GM18870 (cell line): Measurements from ENCODE around the gene CASK.
"Not testable (repeated sequence)": the region's sequence is repeated elsewhere in the genome, so short reads cannot be mapped to it uniquely, and the experiment has no call there.

ENCODE experiments used
- ATAC-seq: cut with Tn5 transposase; IDR thresholded peaks from one replicate; pipeline ENCODE4 v1.9.1; 2021; ENCODE audit warnings: moderate library complexity; ENCODE audit not compliant: unreplicated experiment

CASK gene

DNA sequence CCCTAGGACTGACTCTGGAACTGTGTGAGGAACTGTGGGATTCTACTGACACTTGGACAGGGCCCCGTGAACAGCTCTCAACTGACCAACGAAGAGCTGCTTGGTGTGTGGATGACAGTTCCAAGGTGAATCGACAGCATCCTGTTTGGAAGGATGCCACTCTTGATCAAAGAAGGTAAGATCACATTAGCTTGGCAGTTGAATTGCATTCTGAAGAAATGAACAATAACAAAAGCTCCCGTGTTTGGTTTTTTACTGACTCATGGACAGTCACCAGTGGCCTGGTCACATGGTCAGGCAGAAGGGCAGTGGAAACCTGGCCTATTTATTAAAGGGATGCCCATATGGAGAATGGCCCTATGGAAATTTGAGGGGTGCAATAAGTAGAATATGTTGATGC lies 267.7 kb downstream of the CASK start:
- no peak for ATAC-seq

DNA sequence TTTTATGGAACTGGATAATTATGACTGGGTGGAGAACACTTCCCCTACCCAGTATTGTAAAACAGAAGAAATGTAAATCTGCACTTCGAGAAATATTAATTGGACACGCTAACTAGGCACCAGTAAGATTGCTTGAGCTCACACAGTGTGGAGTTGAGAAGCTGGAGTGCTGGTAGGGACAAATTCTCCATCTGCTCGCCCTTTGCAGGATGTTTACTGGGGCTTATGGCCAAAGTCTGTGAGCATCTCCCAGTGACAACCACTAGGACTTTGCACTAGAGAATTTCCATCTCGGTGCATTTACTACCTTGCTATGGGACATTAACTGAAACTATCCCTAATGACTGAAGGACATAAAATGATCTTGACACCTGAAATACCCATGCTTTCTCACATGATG lies 268.3 kb downstream of the CASK start:
- no peak for ATAC-seq

DNA sequence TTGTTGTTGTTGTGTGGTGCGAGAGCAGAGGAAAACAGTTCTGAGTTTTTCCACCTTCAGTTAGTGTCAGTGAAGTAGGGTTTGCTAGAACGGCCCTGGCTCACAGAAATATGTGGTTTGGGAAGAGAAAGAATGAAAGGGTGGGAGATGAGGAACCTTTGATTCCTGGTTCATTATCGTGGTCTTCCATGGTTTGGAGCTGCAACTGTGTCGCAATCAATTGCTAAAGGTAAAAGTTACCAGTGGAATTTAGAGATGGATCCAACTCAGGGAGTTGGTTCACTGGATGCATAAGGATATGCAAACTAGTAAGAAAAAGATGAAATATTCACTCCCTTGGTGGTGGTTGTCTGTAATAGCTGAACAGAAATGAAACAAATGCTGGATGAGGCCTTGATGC lies 270.2 kb downstream of the CASK start:
- no peak for ATAC-seq

DNA sequence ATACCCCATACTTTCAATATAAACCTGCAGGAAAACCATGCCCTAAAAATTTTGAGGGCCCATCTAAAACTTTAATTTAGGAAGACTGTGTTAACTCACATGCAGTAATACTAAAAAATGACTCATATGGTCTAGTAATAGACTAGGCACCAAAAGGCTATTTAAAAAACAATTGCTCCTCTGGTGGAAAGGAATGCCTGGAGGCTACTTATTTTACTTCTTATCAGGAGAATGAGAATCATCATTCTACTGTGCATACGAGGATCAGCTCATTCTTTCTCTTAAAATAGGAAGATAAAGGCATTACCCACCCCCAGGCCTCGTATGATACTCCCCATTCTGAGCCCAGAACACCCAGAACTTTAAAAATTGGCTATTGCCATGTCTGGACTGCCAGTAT lies 277.2 kb downstream of the CASK start:
- ATAC-seq: not testable (repeated sequence)

DNA sequence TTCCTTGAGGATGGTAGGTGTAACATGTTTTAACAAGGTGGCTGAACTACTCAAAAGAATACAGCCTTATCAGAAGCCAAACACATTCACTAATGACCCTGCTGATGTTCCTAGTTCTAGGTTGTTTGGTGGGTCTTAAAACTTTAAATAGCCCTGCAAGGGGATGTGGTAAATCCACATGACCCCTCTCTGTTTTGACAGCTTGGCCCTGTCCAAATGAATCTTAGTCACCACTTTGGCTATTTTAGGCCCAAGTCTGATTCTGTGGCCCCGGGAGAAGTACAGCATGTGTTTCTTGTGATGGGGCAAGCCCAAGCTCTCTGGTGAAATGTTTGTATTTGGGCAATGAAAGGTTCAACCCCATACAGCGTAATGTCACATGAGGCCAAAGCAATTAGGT lies 289.1 kb downstream of the CASK start:
- no peak for ATAC-seq

DNA sequence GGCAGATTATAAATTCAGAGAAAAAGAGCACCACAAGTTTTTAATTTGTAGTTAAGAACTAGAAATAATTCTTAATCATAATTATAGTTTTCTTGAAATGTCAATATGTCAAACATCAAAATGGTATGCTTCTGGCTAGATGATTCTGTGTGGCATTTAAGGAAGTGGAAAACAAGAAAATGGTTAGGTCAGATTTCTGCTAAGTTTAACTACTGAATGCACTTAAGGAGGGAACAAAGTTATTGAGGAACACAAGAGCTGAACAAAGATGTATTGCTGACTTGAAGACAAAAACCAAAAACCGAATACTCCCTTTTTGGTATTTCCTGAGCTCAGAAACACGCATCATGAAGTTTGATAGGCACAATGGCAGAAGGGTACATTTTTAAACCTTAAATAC lies 293.3 kb downstream of the CASK start:
- ATAC-seq: no peak

DNA sequence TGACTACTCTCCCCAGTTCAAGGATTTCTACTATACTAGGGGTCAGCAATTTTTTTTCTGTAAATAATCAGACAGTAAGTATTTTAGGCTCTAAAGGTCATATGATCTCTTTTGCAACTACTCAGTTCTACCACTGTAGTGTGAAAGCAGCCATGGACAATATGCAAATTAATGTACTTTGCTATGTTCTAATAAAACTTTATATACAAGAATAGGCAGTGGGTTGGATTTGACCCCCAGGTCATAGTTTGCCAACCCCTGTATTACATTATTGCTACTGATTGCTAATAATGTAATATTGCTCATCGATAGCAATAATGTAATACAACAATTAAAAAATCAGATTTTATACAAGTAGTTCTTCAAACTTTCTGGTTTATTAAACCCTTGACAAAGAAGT lies 293.8 kb downstream of the CASK start:
- no peak for ATAC-seq

DNA sequence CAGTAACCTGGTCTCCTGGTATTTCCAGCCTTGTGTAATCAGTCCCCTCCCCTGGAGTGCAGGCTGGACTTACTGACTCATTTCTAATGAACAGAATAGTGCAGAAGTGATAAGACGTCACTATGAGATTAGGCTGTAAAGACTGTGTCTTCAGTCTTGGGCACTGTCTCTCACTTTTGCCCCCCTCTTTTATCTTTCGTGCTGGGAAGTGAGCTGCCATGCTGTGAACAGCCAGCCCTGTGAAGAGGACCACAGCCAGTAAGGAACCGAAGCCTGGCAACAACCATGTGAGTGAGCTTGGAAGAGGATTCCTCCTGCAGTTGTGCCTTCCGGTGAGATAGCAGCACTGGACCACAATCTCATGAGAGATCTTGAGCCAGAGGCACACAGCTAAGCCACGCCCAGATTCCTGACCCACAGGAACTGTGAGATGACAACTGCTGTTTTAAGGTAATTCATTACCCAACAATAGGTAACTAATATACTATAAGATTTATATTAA lies 302.1 kb downstream of the CASK start:
- ATAC-seq: no peak

DNA sequence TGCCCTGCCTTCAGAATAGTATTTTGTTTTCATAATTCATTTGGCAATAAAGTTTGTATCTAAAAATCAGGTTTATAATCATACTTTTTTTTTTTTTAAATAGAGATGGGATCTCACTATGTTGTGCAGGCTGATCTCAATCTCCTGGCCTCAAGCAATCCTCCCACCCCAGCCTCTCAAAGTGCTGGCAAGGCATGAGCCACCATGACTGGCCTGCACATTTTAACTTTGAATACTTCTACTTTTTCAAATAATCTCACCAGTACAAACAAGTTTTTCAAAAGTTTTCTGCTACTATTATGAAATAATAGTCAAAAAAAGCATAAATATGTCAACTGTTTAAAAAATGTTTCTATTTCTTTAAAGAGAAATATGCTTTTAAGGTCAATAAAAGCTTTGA lies 304.1 kb downstream of the CASK start:
- ATAC-seq: no peak

DNA sequence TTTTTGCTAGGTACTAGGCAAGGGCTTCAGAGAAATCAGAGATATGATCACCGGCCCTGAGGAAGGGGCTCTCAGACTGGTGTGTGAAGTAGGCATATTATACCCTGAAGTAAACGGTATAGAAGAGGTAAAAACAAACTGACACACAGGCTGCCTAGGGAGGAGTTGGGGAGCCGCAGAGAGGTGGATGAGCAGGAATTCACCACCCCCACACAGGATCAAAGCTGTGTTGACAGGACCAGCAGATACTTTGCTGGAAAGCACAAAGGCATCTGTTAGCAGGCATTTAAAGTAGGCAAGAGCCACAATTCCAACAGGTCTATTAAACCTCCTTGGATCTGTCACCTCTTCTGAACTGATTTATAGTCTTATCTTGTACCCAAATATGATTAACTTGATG lies 306.4 kb downstream of the CASK start:
- ATAC-seq: no peak

DNA sequence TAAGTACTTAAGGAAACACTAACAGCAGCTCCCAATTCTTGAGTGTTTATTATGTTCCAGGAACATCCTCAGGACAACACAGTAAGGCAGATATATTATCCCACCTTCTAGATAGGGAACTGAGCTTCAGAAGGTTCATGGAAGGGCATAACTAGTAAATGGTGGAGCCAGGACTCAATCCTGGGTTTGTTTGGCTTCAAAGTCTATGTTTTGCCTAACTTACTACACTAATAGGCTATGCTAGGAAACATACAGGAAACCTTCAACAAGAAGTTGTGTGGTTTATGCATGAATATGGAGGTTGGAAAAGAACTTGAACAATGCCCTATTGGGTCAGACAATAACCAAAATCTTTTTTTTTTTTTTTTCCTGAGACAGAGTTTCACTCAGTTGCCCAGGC lies 307.1 kb downstream of the CASK start:
- no peak for ATAC-seq

DNA sequence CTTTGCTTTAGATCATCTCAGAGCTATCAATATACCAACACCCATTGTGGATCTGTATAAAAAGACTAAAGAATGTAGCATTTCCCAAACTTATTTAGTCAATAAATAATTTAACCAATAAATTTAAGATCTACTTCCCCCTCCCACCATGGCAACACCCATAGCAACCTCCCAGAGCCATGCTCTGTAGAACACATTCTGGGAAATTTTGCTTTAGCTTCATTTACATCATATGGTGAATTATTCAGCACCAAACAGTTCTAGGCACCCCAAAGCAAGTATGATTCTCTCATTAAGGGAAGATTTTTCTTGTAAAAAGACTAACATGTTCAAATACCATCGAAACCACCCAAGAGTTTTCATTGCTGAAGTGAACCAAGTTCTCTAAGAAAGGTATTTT lies 315.1 kb downstream of the CASK start:
- no peak for ATAC-seq

DNA sequence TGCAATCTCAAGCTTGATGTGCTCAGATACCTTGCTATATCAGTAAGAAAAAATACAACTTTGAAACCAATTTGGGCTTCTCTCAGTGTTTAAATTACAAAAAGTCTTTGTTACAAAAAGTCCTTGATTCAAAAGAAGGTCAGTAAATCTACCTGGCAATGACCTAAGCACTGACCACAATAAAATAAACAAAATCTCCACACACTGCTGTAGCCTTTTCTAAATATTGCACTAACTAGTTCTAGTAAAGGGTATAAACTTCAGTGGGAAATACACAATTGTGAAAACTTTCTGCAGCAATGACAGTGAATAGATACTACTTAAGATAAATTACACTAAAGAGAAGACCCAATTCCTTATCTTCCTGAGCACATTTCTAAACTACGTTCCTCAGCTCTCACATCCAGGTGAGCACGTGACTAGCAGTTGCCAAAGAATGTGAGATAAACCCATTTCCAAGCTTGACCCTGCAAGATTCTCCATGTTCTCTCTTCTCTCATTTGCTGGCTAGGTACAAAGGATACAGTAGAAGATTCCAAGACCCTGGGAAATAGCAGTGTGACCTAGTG lies 316.0 kb downstream of the CASK start:
- no peak for ATAC-seq

DNA sequence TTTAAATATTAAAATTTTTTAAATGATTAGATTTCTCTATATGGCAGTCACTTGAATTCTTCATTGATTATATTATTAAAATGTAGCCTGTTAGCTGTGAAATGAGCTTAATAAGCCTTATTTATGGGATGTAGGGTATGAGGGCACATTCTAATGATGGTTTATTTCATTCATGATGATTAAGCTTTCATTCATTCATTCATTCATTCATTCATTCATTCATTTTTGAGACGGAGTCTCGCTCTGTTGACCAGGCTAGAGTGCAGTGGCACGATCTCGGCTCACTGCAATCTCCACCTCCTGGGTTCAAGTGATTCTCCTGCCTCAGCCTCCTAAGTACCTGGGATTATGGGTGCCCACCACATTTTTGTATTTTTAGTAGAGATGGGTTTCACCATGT lies 317.3 kb downstream of the CASK start:
- ATAC-seq: not testable (repeated sequence)

DNA sequence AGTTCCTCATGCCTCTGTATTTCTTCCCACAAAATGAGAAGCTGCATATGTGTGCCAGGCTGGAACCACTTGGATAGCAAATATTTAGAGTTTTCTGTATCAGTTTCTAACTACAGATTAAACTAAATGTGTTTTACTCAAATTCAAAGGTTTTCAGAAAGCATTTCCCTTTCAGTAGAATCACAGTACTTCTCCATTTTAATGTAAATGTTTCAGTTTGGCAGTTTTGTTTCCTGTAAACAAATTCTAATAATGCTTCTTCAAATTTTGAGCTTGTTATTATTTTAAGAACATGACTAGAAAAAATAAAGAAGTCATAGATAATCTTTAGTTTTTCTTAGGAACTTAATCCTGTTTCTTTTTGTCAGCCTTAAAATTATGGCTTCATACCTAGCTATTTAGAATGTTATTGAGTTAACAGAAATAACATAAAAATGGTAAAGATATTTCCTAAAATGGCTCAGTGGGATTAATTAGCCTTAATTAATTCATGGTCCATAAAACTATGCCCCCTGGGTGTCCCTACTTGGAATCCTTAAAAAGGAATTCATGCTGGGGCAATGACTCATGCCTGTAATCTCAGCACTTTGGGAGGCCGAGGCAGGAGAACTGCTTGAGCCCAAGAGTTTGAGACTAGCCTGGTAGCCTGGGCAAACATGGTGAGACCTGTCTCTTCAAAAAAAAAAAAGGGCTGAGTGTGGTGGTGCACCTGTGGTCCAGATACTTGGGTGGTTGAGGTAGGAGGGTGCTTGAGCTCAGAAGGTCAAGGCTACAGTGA lies 318.4 kb downstream of the CASK start:
- no peak for ATAC-seq

DNA sequence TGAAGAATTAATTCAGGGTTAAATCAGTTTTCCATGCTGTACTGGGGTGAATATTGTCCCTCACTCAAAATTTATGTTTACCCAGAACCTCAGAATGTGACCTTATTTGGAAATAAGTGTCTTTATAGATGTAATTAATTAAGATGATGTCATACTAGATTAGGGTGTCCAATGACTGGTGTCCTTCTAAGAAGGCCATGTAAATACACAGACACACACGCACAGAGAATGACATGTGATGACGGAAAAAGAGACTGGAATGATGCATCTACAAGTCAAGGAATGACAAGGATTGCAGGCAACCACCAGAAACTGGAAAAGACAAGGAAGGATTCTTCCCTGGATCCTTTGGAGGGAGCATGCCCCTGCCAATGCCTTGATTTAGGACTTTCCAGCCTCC lies 319.2 kb downstream of the CASK start:
- no peak for ATAC-seq

DNA sequence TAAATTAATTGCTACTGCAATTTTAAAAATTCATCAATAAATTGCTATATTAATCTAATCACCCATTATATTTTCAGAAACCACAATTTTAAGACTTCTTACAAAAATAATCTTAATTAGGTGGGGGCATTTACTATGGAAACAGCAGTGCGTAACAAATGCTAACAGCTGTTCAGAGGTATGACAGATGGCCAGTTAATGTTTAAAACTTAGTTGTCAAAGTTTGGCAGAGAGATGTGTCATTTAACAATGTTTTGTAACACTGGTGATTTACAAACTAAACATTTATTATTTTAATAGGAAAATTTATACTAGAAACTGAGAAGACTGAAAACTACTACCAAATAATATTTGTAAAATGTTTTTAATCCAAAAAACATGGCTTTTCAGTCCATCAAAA lies 319.8 kb downstream of the CASK start:
- ATAC-seq: no peak

DNA sequence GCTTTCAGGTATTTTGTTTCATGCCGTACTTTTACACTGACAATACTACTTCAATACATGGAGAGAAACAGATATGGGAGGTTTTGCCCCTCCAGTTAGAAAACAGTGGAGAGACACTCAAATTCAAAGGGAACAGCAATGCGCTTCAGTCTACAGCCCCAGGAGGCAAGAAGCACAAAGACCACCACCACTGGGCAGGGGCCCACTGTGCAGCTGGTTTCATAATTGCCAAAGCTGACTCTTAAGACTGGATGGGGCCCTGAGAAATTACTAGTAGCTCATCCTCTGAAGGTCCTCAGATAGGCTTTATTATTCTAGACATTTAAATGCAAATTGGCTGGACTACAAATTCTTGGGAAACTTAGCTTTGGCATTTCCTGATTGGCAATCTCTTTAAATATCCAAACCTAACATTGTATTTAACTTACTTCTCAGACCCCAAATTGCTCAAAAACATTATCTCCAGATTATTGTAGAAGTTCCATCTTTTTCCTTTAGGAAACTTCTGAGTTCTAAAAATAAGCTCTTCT lies 320.5 kb downstream of the CASK start:
- no peak for ATAC-seq

DNA sequence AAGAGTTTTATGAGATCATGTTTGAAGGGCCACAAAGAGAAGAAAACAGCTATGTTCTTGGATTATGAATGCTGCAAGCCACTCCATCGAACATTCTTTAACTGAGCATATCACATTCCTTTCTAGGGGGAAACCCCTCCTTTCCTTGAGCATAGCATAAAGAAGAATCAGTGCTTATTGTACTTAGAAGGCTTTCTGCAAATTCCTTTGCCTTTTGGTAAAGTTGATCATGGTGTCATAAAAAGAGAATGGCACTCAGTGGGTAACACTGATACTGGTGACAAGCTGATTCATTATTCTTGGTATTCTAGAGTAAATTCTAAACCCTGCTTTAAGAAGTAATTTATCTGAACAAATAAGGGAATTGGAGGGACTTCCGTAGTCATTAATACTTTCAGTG lies 323.1 kb downstream of the CASK start:
- no peak for ATAC-seq

DNA sequence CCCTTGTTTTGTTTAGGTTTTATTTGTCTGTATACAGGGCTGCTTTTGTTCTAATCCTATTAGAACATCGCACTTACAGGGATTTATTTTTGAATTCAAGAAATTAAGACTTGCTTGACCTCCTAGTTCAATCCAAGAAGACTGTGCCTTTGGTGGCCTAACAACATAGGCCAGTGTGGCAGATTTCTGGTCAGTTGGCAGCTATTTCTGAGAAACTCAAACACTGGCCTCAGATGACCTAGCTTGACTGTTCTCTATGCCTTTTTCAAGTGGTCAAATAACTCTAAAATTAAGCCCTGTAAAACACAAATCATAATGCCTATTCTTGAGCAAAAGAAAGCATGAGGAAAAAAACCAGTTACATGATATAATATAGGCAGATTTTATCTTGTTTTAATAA lies 323.8 kb downstream of the CASK start:
- ATAC-seq: no peak

DNA sequence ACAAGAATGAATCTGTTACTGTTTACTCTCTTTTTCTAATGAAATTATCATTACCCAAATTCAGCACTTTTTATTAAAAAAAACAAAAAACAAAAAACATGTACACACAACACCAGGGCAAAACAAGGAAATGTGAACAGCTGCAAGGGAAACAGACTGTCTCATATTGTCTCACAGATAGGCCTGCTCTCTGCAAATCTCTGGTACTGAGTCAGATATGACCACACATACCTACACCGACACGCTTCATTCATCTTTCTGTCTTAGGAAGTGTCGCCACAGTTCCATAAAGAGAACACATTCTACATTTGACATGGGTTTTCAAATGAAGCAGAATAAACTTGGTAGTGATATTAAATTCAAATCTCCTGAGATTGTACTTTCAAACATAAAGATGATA lies 326.8 kb downstream of the CASK start:
- peak; percentile 97 for ATAC-seq

DNA sequence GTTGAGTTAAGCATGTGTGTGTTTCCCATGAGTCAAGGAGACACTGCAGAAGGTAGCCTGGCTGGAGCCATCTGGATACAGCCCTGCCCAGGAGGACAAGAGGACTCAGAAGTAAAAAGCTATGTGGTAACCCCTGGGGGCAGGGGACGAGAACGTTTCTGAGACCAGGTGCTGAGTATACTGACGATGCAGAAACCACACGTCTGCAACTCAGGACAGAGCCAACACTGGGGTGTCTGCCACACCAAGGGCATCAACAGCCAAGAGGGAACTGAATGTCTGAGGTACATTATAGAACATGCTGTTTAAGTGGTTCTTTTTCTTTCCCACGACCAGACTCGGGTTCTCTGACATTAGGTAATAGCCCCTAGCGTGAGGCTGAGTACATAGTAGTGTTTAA lies 328.7 kb downstream of the CASK start:
- no peak for ATAC-seq

DNA sequence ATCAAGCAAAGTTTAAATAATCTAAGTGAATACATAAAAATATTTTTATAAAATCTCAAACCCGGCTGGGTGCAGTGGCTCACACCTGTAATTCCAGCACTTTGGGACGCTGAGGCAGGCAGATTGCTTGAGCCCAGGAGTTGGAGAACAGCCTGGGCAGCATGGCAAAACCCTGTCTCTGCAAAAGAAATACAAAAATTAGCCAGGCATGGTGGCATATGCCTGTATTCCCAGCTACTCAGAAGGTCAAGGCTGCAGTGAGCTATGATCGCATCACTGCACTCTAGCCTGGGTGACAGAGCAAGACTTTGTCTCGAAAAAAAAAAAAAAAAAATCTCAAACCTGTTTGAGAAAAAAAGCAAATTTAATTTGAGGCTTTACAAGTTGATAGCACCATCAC lies 331.4 kb downstream of the CASK start:
- ATAC-seq: no peak
